ENCODE results near the gene CCDC154. TPM values are rescaled to one million over a fixed set of nuclear protein-coding genes. Genes with fewer than 3 reads are reported as not detected.

CCDC154 gene
- total and polyA plus RNA-seq, 2 donors (not counting 3 experiments of a cell fraction or from before 2014, with no cell fraction given): 0.65 to 0.75 TPM

GRCh38 chr16:1489077-1489476 is 44.7 kb upstream of the CCDC154 start:
- BruUV-seq (replicated peaks): no TSS peak
- dilution Hi-C loops (cut with MboI; ENCODE audit: extremely low pct_ligation_motif_present, low sequenced_read_pairs): no loop called here
- H3K27me3 ChIP-seq (ENCODE audit: control insufficient read depth in 2 of 2, insufficient read depth in 2 of 2, low read length in 2 of 2): no peaks in the 10 kb centered on the region
- no peak overlapping the region for H3K4me3 ChIP-seq (replicated peaks in 1 of 3; ENCODE audit: insufficient read depth in 1 of 3, low read depth in 1 of 3, low read length in 3 of 3)
- no peak overlapping the region for H3K4me2 ChIP-seq (ENCODE audit: insufficient read depth, low read length)
- no peaks in the 10 kb centered on the region for H3K9me1 ChIP-seq (replicated peaks; ENCODE audit: control insufficient read depth, extremely low read depth, insufficient read depth, low read length)
- POLR2A ChIA-PET: no interaction called here
- H3K27ac ChIP-seq (ENCODE audit: insufficient read depth, low read depth, low read length): no peak overlapping the region
- peaks cover 9% of the 10 kb centered on the region for H3K4me1 ChIP-seq (ENCODE audit: control insufficient read depth, extremely low read depth, insufficient read depth, low read length)
- H3K36me3 ChIP-seq (ENCODE audit: control insufficient read depth in 2 of 2, extremely low read depth in 1 of 2, insufficient read depth in 2 of 2, low read length in 2 of 2): no peaks in the 10 kb centered on the region
- CTCF ChIA-PET: no interaction called here
- no peak overlapping the region for H2AFZ ChIP-seq (ENCODE audit: low read depth, low read length)
- no peaks in the 10 kb centered on the region for H3K9me3 ChIP-seq (replicated peaks; ENCODE audit: control insufficient read depth, insufficient read depth, low read length)
- DNase-seq (ENCODE audit: low read depth, low spot score): no peak
- intact Hi-C loops (cut with micrococcal nuclease): no loop called here
- peaks cover 6% of the 10 kb centered on the region for H3K79me2 ChIP-seq (ENCODE audit: control insufficient read depth, insufficient read depth, low read length)
- no peak for FAIRE-seq
- no peaks in the 10 kb centered on the region for H4K20me1 ChIP-seq (replicated peaks; ENCODE audit: control insufficient read depth, extremely low read depth, insufficient read depth, low read length)
- no peak overlapping the region for H3K9ac ChIP-seq (replicated peaks; ENCODE audit: extremely low read depth, insufficient read depth, low read length)
- no peak for TF ChIP-seq CTCF (IDR thresholded peaks at IDR 0.05; ENCODE audit: extremely low read depth in 1 of 2, insufficient read depth in 1 of 2, low read depth in 1 of 2, low read length in 2 of 2)
- no peak for TF ChIP-seq JUN (IDR thresholded peaks at IDR 0.05; ENCODE audit: borderline replicate concordance, insufficient read depth, insufficient read length, low read depth)
- no peak for TF ChIP-seq EZH2 (IDR thresholded peaks at IDR 0.05; ENCODE audit: borderline replicate concordance, low read depth, low read length, severe bottlenecking)
- TF ChIP-seq FOS (IDR thresholded peaks at IDR 0.05; ENCODE audit: borderline replicate concordance, insufficient read depth, low read length): no peak
- TF ChIP-seq POLR2AphosphoS5 (IDR thresholded peaks at IDR 0.05; ENCODE audit: insufficient read depth, low read depth, low read length): no peak
- no peak for TF ChIP-seq MYC (IDR thresholded peaks at IDR 0.05; ENCODE audit: low read depth, low read length)
- TF ChIP-seq POLR2A (IDR thresholded peaks at IDR 0.05; ENCODE audit: low read depth, low read length): no peak
- TF ChIP-seq MAX (IDR thresholded peaks at IDR 0.05; ENCODE audit: insufficient read depth, insufficient read length): no peak
- TF ChIP-seq GATA2 (IDR thresholded peaks at IDR 0.05; ENCODE audit: insufficient read depth, insufficient read length, low read depth, low read length): no peak

Data from endothelial cell of umbilical vein (primary cell).